HFFc6 (cell line): ENCODE measurements around the gene SAFB. TPM values are rescaled to one million over a fixed set of nuclear protein-coding genes. Genes with fewer than 3 reads are reported as not detected.

Experiments
- DNase-seq: peaks from one replicate; pipeline ENCODE4 v3.0.0-alpha.2; 2018
- H3K27ac Mint-ChIP-seq: 2 replicates; pipeline ENCODE4 v1.8.0; 2020; ENCODE audit warnings: mild to moderate bottlenecking, mixed read lengths
- H3K27me3 Mint-ChIP-seq: 2 replicates; pipeline ENCODE4 v1.8.0; 2021; ENCODE audit warnings: mild to moderate bottlenecking, moderate library complexity, mixed read lengths; ENCODE audit not compliant: insufficient read depth
- H3K36me3 Mint-ChIP-seq: 2 replicates; pipeline ENCODE4 v1.8.0; 2021; ENCODE audit warnings: low read depth, mixed read lengths
- H3K4me1 Mint-ChIP-seq: 2 replicates; pipeline ENCODE4 v1.8.0; 2020; ENCODE audit warnings: low read depth, mixed read lengths
- H3K4me3 Mint-ChIP-seq: 2 replicates; pipeline ENCODE4 v1.8.0; 2020; ENCODE audit warnings: mild to moderate bottlenecking, moderate library complexity, mixed read lengths
- H3K9me3 Mint-ChIP-seq: 2 replicates; pipeline ENCODE4 v1.8.0; 2020; ENCODE audit warnings: mild to moderate bottlenecking, mixed read lengths
- total RNA-seq, 6 experiments: library from RNA; stranded (reverse); fragmentation: NEBNext Ultra II Directional; extraction: Animal tissue kit (Norgen Biotek cat#: 25700); gene quantifications; 2 replicates in 1 of 6; 3 replicates in 5 of 6; pipeline ENCODE4 v1.2.3, GENCODE V29; 2021
- TF ChIP-seq, protein P1 (sequence below): fragments of 200-600 bp; sonication (generic); IDR thresholded peaks from 2 replicates; pipeline ENCODE4 v1.5.0; 2021; ENCODE audit warnings: antibody characterized with exemption, mild to moderate bottlenecking

SAFB gene
- total RNA-seq, 6 experiments from 2014 or later, result 41.7 to 53.6 (median 49.3) TPM

DNA sequence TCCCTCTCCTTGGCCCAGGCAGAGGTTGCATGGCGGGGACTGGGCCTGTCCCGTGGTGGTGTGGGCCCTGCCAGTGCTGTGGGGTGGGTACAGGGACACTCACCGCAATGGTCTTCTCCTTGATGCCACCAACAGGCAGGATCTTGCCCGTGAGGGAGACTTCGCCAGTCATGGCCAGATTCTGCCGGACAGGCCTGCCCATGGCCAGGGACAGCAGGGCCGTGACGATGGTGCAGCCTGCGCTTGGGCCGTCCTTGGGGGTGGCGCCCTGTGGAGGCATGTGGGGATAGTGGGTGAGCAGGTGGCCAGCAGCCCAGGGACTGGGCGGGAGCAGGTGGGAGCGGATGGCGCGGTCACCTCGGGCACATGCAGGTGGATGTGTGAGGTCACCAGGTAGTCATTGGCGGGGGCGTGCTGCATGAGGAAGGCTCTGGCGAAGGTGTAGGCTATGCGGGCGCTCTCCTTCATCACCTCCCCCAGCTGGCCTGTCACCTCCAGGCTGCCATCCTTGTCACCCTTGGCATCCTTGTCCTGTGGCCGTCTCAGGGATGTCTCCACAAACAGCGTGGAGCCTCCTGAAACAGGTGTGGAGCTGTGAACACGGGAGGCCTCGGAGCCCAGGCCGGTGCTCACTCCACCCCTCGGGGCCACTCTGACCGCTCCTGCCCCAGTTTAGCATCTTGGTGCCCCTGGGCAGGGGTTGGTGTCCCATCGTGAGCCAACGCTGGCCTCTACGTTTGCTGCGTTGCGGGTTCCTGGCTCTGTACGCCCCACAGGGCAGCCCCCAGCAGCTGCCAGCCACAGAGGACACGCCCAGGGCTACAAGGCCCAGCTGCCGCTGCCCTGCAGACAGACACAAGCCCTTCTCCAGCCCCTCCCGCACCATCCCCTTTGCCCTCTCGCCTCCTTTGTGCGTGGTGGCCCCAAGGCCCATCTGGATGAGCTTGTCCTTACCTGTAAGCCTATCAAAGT is 70.6 kb downstream of the SAFB start:
- TF ChIP-seq, protein P1, sequence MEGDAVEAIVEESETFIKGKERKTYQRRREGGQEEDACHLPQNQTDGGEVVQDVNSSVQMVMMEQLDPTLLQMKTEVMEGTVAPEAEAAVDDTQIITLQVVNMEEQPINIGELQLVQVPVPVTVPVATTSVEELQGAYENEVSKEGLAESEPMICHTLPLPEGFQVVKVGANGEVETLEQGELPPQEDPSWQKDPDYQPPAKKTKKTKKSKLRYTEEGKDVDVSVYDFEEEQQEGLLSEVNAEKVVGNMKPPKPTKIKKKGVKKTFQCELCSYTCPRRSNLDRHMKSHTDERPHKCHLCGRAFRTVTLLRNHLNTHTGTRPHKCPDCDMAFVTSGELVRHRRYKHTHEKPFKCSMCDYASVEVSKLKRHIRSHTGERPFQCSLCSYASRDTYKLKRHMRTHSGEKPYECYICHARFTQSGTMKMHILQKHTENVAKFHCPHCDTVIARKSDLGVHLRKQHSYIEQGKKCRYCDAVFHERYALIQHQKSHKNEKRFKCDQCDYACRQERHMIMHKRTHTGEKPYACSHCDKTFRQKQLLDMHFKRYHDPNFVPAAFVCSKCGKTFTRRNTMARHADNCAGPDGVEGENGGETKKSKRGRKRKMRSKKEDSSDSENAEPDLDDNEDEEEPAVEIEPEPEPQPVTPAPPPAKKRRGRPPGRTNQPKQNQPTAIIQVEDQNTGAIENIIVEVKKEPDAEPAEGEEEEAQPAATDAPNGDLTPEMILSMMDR, result no peak
- H3K4me1 Mint-ChIP-seq, result peaks cover 16% of the 10 kb centered on the region
- H3K27me3 Mint-ChIP-seq, result peaks cover 24% of the 10 kb centered on the region
- H3K4me3 Mint-ChIP-seq, result peak overlapping the region; percentile 15; the same call in 1 of the 2 replicates
- no peaks in the 10 kb centered on the region for H3K9me3 Mint-ChIP-seq
- peaks cover 27% of the 10 kb centered on the region for H3K36me3 Mint-ChIP-seq
- no peak for DNase-seq
- H3K27ac Mint-ChIP-seq, result no peak overlapping the region

DNA sequence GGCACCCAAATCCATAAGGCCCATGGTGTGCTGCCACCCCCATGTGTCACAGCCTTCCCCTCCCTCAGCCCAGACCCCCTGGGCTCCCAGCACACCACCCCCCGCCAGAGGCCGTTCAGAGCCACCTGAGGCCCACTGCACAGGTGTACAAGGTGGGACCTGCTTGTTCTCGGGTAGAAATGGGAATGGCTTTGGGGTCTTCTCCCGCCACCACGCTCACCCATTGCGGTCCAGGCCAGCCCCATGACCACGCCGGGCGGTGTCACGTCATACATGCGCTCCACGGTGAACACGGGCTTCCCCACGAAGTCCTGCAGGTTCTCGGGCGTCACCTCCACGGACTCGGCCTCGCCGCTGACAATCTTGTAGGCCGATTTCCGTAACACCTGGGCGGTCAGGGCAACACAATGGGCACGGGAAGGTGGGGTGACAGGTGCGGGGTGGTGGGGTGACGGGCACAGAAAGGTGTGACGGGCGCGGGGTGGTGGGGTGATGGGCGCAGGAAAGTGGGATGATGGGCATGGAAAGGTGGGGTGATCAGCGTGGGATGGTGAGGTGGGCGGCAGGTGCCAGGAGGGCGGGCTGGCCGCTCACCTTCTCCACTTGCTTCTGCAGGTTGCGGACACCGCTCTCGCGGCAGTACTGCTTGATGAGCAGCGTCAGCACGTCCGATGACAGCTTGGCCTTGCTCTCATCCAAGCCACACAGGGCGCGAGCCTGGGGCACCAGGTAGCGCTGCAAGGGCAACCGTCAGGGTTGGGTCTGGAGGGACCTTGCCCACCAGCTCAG is 71.5 kb downstream of the SAFB start:
- Mint-ChIP-seq H3K4me1 (peaks cover 16% of the 10 kb centered on the region), H3K9me3 (no peaks in the 10 kb centered on the region), H3K27me3 (peaks cover 27% of the 10 kb centered on the region), H3K36me3 (peaks cover 34% of the 10 kb centered on the region), H3K4me3 (no peak overlapping the region), H3K27ac (peak overlapping the region; percentile 26; the same call in 1 of the 2 replicates)
- TF ChIP-seq, protein P1, result no peak
- DNase-seq, result no peak

DNA sequence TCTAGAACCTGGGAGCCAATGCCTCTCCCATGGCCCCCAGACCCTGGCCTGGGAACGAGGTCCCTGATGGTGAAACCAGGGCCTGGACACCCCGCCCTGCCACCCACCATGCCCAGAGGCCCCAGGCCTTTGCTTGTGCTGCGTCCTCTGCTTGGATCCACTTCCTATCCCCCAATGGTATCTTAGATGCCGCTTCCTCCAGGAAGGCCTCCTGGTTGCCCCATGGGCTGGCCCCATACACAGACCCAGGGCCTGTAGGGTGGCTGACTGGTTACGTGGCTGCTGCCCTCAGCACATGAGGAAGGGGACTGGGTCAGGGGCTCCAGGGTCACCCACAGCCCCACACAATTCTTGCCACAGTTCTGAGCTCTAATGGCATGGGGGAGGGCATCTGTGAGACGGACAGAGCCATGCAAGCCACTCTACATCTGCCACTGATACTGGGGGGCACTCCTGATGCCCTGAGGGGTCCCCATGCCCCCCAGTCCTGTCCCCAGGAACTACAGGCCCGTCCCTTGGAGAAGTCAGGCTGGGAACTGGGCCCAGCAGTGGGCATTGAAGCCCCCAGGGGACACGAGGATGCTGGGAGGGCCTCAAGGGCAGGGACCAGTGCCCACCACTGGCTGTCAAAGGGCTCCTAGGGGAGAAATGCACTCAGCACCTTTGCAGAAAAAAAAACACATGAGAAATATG is 72.2 kb downstream of the SAFB start:
- H3K4me1 Mint-ChIP-seq, result peaks cover 11% of the 10 kb centered on the region
- DNase-seq, result no peak
- peaks cover 27% of the 10 kb centered on the region for H3K27me3 Mint-ChIP-seq
- H3K9me3 Mint-ChIP-seq, result no peaks in the 10 kb centered on the region
- peaks cover 34% of the 10 kb centered on the region for H3K36me3 Mint-ChIP-seq
- H3K4me3 Mint-ChIP-seq, result no peak overlapping the region
- H3K27ac Mint-ChIP-seq, result no peak overlapping the region
- TF ChIP-seq, protein P1, result no peak

DNA sequence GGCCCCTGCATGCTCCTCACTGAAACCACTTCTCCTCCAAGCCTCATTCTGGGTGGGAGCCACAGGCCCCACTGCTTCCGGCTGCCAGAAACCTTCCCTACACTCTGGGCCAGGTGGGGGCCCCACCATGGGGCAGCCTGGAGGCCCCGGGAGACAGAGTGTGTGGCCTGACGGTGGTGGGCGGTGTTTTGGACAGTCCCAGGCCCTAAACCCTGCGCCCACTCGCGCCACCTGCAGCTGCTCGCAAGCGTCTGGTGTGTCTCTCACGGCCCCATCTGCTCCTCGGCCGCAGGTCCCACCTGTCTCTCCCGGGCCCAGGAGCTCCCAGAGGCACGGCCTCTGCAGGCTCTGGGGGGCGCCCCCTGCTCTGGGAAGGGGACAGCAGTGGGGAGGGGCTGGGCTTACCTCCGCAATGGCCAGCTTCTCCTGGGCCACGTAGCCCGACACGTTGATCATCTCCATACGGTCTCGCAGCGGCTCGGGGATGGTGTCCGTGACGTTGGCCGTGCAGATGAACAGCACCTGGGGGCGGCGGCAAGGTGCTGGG is 72.8 kb downstream of the SAFB start:
- DNase-seq, result no peak
- no peak overlapping the region for H3K27ac Mint-ChIP-seq
- peaks cover 29% of the 10 kb centered on the region for H3K36me3 Mint-ChIP-seq

More for the DNA sequence above, 72.8 kb downstream of the SAFB start:
- Mint-ChIP-seq H3K9me3 (no peaks in the 10 kb centered on the region), H3K4me1 (peaks cover 10% of the 10 kb centered on the region; the same call in 1 of the 2 replicates), H3K27me3 (peaks cover 23% of the 10 kb centered on the region), H3K4me3 (no peak overlapping the region)
- TF ChIP-seq, protein P1, result no peak
